GM23338 (cell line): ENCODE data around the gene LPCAT4. TPM values are rescaled to one million over a fixed set of nuclear protein-coding genes. Genes with fewer than 3 reads are reported as not detected.
"Not testable (repeated sequence)": the region's sequence is repeated elsewhere in the genome, so short reads cannot be mapped to it uniquely, and the experiment has no call there.

Experiments
- ATAC-seq: fragments of 200-7000 bp; cut with Tn5 transposase; 3 replicates; pipeline ENCODE4 v1.9.1; 2020
- DNase-seq: peaks from one replicate; pipeline ENCODE4 v3.0.0-alpha.2; 2015; ENCODE audit warnings: low spot score
- H2AFZ ChIP-seq: fragments of 200-600 bp; sonication (generic); 2 replicates; pipeline ENCODE4 v1.8.0; 2016; ENCODE audit warnings: antibody characterized with exemption, mild to moderate bottlenecking, moderate library complexity
- H3F3A ChIP-seq: fragments of 200-600 bp; sonication (generic); replicated peaks from 2 replicates; pipeline ENCODE4 v1.8.0; 2017; ENCODE audit warnings: antibody characterized with exemption, mixed run types, low read depth
- H3K27ac ChIP-seq: fragments of 200-600 bp; sonication (generic); 2 replicates; pipeline ENCODE4 v1.6.1; 2016; ENCODE audit warnings: low read depth
- H3K27me3 ChIP-seq: fragments of 200-600 bp; sonication (generic); 2 replicates; pipeline ENCODE4 v1.8.0; 2016; ENCODE audit warnings: mild to moderate bottlenecking, mixed run types, moderate library complexity; ENCODE audit not compliant: insufficient read depth
- H3K36me3 ChIP-seq: fragments of 200-600 bp; sonication (generic); 2 replicates; pipeline ENCODE4 v1.8.0; 2016; ENCODE audit warnings: mild to moderate bottlenecking; ENCODE audit not compliant: insufficient read depth
- H3K4me1 ChIP-seq: fragments of 200-600 bp; sonication (generic); 2 replicates; pipeline ENCODE4 v1.8.0; 2016; ENCODE audit warnings: mild to moderate bottlenecking, moderate library complexity; ENCODE audit not compliant: insufficient read depth
- H3K4me2 ChIP-seq: fragments of 200-600 bp; sonication (generic); 2 replicates; pipeline ENCODE4 v1.7.1; 2017; ENCODE audit warnings: mixed run types
- H3K4me3 ChIP-seq: fragments of 200-600 bp; sonication (generic); 2 replicates; pipeline ENCODE4 v1.6.1; 2016; ENCODE audit warnings: mixed run types
- H3K79me2 ChIP-seq: fragments of 200-600 bp; sonication (generic); replicated peaks from 2 replicates; pipeline ENCODE4 v1.8.0; 2017; ENCODE audit warnings: mild to moderate bottlenecking; ENCODE audit not compliant: insufficient read depth
- H3K9me2 ChIP-seq: fragments of 200-600 bp; sonication (generic); 2 replicates; pipeline ENCODE4 v1.8.0; 2017; ENCODE audit not compliant: insufficient read depth
- H4K20me1 ChIP-seq: fragments of 200-600 bp; sonication (generic); replicated peaks from 2 replicates; pipeline ENCODE4 v1.8.0; 2017; ENCODE audit warnings: mild to moderate bottlenecking; ENCODE audit not compliant: insufficient read depth
- H3K27ac Mint-ChIP-seq: 2 replicates; pipeline ENCODE4 v1.8.0; 2020; ENCODE audit warnings: inconsistent platforms, mild to moderate bottlenecking, moderate library complexity, mixed read lengths
- H3K27me3 Mint-ChIP-seq: 3 replicates; pipeline ENCODE4 v1.8.0; 2022; ENCODE audit warnings: low read depth, mild to moderate bottlenecking, moderate library complexity, mixed read lengths, inconsistent platforms; ENCODE audit not compliant: insufficient read depth, poor library complexity
- H3K36me3 Mint-ChIP-seq: 3 replicates; pipeline ENCODE4 v1.8.0; 2021; ENCODE audit warnings: low read depth, mild to moderate bottlenecking, inconsistent platforms, moderate library complexity, mixed read lengths
- H3K4me1 Mint-ChIP-seq: 3 replicates; pipeline ENCODE4 v1.8.0; 2020; ENCODE audit warnings: mild to moderate bottlenecking, inconsistent platforms, mixed read lengths
- H3K4me3 Mint-ChIP-seq: 3 replicates; pipeline ENCODE4 v1.8.0; 2021; ENCODE audit warnings: moderate library complexity, mild to moderate bottlenecking, inconsistent platforms, mixed read lengths
- H3K9me3 Mint-ChIP-seq: 3 replicates; pipeline ENCODE4 v1.8.0; 2020; ENCODE audit warnings: moderate library complexity, mild to moderate bottlenecking, inconsistent platforms, mixed read lengths
- EZH2 ChIP-seq: fragments of 200-600 bp; sonication (generic); IDR thresholded peaks from one replicate; pipeline ENCODE4 v1.8.0; 2017; ENCODE audit warnings: antibody characterized with exemption, mild to moderate bottlenecking, low read depth; ENCODE audit not compliant: unreplicated experiment
- JUNB ChIP-seq: IDR thresholded peaks from one replicate; pipeline ENCODE4 v1.6.1; 2016; ENCODE audit warnings: antibody characterized with exemption; ENCODE audit not compliant: unreplicated experiment
- POLR2AphosphoS5 ChIP-seq: IDR thresholded peaks from 2 replicates; pipeline ENCODE4 v1.6.1; 2016; ENCODE audit warnings: antibody characterized with exemption, low read depth
- STAT1 ChIP-seq: IDR thresholded peaks from one replicate; pipeline ENCODE4 v1.6.1; 2016; ENCODE audit warnings: antibody characterized with exemption; ENCODE audit not compliant: unreplicated experiment
- ZNF331 ChIP-seq: fragments of 250-450 bp; sonication (Bioruptor Pico); IDR thresholded peaks from 2 replicates; pipeline ENCODE4 v1.5.0; 2020; ENCODE audit warnings: low read depth, mild to moderate bottlenecking, moderate library complexity
- long read RNA-seq: library from polyadenylated mRNA; unstranded; transcript quantifications from one replicate; pipeline ENCODE4 v2.0.0, GENCODE V29; 2020; ENCODE audit not compliant: unreplicated experiment
- polyA plus RNA-seq: library from polyadenylated mRNA; unstranded; fragments of >200 nt; fragmentation: Nextera tagmentation; extraction: Ambion mirVana; gene quantifications from 2 replicates; pipeline ENCODE4 v1.2.1, GENCODE V29; 2016
- total RNA-seq: library from RNA; depleted of rRNA; stranded (reverse); fragments of >200 nt; shearing (Covaris generic); gene quantifications from 2 replicates; pipeline ENCODE4 v1.2.3, GENCODE V29; 2014; rRNA removed
- TF ChIP-seq, protein P1 (sequence below): fragments of 250-450 bp; sonication (Bioruptor Pico); IDR thresholded peaks from 2 replicates; pipeline ENCODE4 v1.5.0; 2020; ENCODE audit warnings: mild to moderate bottlenecking, moderate library complexity
- TF ChIP-seq, protein P2 (sequence below): IDR thresholded peaks from 2 replicates; pipeline ENCODE4 v1.6.1; 2016; ENCODE audit warnings: antibody characterized with exemption
- TF ChIP-seq, protein P3 (sequence below), 2 experiments: fragments of 200-600 bp in 1 of 2; sonication (generic) in 1 of 2; conservative IDR thresholded peaks; 2 replicates each; pipeline versions ENCODE4 v1.5.1 to v1.6.1; 2016 to 2017; ENCODE audit warnings: antibody characterized with exemption in 2 of 2, low read depth in 2 of 2, mild to moderate bottlenecking in 2 of 2, moderate library complexity in 1 of 2

The LPCAT4 gene, protein sequence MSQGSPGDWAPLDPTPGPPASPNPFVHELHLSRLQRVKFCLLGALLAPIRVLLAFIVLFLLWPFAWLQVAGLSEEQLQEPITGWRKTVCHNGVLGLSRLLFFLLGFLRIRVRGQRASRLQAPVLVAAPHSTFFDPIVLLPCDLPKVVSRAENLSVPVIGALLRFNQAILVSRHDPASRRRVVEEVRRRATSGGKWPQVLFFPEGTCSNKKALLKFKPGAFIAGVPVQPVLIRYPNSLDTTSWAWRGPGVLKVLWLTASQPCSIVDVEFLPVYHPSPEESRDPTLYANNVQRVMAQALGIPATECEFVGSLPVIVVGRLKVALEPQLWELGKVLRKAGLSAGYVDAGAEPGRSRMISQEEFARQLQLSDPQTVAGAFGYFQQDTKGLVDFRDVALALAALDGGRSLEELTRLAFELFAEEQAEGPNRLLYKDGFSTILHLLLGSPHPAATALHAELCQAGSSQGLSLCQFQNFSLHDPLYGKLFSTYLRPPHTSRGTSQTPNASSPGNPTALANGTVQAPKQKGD
- 16.9 and 36.8 TPM in 2 replicates for total RNA-seq
- 49.1 and 50.1 TPM in 2 replicates for polyA plus RNA-seq
- long read RNA-seq, partial matches to known transcripts = 3 of 4 reads
- long read RNA-seq, other reads (novel, unspliced or antisense) = 1 of 4 reads

DNA sequence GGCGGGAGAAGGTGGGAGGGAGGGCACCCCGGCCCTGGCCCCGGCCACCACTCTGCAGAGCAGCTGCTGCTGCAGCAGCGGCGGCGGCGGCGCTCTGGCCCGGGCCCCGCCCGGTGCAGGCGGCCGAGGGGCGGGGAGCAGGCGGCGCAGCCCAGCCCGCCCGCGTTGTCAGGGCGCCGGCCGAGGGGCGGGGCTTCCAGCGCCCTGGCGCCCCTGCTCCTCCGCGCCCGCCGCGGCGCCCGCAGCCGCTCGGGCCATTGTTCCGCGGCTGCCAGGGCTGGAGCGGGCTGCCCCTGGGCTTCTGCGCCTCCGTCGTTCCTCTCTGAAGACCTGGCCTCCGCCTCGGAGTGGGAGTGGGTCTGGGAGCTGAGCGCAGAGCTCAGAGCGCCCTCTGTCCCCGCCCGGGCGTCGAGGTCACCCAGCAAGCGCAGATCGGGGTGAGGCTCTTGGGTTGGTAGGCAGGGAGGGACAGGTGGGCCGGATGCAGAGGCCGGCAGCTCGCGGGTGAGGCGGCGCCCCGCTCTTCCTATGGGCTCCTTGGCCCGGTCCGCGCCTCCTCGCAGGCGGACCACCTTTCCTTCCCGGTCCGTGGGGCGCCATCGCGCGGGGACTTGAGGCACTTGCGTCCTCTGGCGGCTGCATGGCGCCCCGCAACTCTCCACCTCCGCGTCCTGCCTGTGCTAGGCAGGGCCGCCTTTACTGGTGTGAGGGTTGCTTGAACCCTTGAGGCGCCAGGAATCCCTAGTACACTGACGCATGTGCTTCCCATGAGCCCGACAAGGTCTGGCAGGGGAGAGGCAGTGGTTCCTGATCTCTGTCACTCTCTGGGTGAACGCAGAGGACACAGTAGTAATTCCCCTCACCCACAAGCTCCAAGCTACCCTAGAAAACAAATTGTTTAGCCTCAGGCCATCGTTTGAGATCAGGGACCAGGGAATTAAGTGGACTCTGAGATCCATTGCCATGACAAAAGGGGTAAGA, at the start of gene LPCAT4:
Gene LPCAT4 (minus strand): TSS at position 96 of the 981 bp plus-strand sequence. CDS start 96 bp downstream, outside the sequence.
- Histone ChIP-seq H3K4me1 (peaks cover 17% of the 10 kb centered on the region), H3K27ac (peak within 1 kb of the TSS; percentile 99), H3K4me2 (peak within 1 kb of the TSS; percentile 98), H3K27me3 (no peaks in the 10 kb centered on the region), H3K79me2 (peaks cover 23% of the 10 kb centered on the region), H3F3A (peaks cover 11% of the 10 kb centered on the region; the same call in 1 of the 2 replicates), H3K4me3 (peak within 1 kb of the TSS; percentile 93), H3K9me2 (no peaks in the 10 kb centered on the region), H4K20me1 (peaks cover 20% of the 10 kb centered on the region), H2AFZ (peak within 1 kb of the TSS; percentile 94), H3K36me3 (peaks cover 4% of the 10 kb centered on the region)
- Mint-ChIP-seq H3K4me1 (peaks cover 17% of the 10 kb centered on the region), H3K4me3 (peak within 1 kb of the TSS; percentile 97), H3K9me3 (peaks cover 6% of the 10 kb centered on the region; the same call in 2 of the 3 replicates), H3K27me3 (peaks cover 22% of the 10 kb centered on the region), H3K27ac (peak within 1 kb of the TSS; percentile 98), H3K36me3 (peaks cover 30% of the 10 kb centered on the region)
- TF ChIP-seq JUNB (no peak), EZH2 (no peak), STAT1 (no peak), ZNF331 (CRISPR knock-in tag) (no peak), POLR2AphosphoS5 (peak; percentile 51)
- TF ChIP-seq, protein P1, sequence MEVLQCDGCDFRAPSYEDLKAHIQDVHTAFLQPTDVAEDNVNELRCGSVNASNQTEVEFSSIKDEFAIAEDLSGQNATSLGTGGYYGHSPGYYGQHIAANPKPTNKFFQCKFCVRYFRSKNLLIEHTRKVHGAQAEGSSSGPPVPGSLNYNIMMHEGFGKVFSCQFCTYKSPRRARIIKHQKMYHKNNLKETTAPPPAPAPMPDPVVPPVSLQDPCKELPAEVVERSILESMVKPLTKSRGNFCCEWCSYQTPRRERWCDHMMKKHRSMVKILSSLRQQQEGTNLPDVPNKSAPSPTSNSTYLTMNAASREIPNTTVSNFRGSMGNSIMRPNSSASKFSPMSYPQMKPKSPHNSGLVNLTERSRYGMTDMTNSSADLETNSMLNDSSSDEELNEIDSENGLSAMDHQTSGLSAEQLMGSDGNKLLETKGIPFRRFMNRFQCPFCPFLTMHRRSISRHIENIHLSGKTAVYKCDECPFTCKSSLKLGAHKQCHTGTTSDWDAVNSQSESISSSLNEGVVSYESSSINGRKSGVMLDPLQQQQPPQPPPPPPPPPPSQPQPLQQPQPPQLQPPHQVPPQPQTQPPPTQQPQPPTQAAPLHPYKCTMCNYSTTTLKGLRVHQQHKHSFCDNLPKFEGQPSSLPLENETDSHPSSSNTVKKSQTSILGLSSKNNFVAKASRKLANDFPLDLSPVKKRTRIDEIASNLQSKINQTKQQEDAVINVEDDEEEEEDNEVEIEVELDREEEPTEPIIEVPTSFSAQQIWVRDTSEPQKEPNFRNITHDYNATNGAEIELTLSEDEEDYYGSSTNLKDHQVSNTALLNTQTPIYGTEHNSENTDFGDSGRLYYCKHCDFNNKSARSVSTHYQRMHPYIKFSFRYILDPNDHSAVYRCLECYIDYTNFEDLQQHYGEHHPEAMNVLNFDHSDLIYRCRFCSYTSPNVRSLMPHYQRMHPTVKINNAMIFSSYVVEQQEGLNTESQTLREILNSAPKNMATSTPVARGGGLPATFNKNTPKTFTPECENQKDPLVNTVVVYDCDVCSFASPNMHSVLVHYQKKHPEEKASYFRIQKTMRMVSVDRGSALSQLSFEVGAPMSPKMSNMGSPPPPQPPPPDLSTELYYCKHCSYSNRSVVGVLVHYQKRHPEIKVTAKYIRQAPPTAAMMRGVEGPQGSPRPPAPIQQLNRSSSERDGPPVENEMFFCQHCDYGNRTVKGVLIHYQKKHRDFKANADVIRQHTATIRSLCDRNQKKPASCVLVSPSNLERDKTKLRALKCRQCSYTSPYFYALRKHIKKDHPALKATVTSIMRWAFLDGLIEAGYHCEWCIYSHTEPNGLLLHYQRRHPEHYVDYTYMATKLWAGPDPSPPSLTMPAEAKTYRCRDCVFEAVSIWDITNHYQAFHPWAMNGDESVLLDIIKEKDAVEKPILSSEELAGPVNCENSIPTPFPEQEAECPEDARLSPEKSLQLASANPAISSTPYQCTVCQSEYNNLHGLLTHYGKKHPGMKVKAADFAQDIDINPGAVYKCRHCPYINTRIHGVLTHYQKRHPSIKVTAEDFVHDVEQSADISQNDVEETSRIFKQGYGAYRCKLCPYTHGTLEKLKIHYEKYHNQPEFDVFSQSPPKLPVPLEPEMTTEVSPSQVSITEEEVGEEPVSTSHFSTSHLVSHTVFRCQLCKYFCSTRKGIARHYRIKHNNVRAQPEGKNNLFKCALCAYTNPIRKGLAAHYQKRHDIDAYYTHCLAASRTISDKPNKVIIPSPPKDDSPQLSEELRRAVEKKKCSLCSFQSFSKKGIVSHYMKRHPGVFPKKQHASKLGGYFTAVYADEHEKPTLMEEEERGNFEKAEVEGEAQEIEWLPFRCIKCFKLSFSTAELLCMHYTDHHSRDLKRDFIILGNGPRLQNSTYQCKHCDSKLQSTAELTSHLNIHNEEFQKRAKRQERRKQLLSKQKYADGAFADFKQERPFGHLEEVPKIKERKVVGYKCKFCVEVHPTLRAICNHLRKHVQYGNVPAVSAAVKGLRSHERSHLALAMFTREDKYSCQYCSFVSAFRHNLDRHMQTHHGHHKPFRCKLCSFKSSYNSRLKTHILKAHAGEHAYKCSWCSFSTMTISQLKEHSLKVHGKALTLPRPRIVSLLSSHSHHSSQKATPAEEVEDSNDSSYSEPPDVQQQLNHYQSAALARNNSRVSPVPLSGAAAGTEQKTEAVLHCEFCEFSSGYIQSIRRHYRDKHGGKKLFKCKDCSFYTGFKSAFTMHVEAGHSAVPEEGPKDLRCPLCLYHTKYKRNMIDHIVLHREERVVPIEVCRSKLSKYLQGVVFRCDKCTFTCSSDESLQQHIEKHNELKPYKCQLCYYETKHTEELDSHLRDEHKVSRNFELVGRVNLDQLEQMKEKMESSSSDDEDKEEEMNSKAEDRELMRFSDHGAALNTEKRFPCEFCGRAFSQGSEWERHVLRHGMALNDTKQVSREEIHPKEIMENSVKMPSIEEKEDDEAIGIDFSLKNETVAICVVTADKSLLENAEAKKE (CRISPR knock-in tag) = no peak
- TF ChIP-seq, protein P2, sequence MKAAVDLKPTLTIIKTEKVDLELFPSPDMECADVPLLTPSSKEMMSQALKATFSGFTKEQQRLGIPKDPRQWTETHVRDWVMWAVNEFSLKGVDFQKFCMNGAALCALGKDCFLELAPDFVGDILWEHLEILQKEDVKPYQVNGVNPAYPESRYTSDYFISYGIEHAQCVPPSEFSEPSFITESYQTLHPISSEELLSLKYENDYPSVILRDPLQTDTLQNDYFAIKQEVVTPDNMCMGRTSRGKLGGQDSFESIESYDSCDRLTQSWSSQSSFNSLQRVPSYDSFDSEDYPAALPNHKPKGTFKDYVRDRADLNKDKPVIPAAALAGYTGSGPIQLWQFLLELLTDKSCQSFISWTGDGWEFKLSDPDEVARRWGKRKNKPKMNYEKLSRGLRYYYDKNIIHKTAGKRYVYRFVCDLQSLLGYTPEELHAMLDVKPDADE = no peak
- TF ChIP-seq, protein P3, sequence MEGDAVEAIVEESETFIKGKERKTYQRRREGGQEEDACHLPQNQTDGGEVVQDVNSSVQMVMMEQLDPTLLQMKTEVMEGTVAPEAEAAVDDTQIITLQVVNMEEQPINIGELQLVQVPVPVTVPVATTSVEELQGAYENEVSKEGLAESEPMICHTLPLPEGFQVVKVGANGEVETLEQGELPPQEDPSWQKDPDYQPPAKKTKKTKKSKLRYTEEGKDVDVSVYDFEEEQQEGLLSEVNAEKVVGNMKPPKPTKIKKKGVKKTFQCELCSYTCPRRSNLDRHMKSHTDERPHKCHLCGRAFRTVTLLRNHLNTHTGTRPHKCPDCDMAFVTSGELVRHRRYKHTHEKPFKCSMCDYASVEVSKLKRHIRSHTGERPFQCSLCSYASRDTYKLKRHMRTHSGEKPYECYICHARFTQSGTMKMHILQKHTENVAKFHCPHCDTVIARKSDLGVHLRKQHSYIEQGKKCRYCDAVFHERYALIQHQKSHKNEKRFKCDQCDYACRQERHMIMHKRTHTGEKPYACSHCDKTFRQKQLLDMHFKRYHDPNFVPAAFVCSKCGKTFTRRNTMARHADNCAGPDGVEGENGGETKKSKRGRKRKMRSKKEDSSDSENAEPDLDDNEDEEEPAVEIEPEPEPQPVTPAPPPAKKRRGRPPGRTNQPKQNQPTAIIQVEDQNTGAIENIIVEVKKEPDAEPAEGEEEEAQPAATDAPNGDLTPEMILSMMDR (conservative IDR thresholded peaks at IDR 0.05; ENCODE audit: low read depth in 2 of 2) = peak; percentile 63 to 81
- ATAC-seq (peak; percentile 74), DNase-seq (peak; percentile 89)

DNA sequence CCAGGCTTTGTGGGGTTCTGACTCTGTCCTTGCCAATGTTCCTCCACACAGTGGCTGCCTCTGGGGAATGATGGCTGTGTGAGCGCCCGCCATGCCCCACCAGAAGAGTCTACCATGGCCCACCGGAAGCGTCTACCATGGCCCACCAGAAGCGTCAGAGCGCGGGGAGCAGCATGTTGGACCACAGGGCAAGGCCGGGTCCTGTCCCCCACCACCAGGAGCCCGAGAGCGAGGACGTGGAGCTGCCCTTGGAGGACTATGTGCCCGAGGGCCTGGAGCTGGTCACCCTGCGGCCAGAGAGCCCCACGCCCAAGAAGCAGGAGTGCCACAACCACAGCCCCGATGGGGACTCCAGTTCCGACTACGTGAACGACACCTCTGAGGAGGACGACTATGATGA, 42.5 kb upstream of the LPCAT4 start:
- H3K9me3 Mint-ChIP-seq, H3K27ac ChIP-seq, H3F3A ChIP-seq, H3K27me3 ChIP-seq, H3K27me3 Mint-ChIP-seq, H3K4me3 ChIP-seq, H3K4me1 Mint-ChIP-seq, H3K36me3 Mint-ChIP-seq, H4K20me1 ChIP-seq, H3K9me2 ChIP-seq, H3K79me2 ChIP-seq, H3K4me1 ChIP-seq, H3K4me2 ChIP-seq, DNase-seq, H3K27ac Mint-ChIP-seq, H3K4me3 Mint-ChIP-seq, ATAC-seq, H2AFZ ChIP-seq, H3K36me3 ChIP-seq: not testable (repeated sequence)
